Measurements from ENCODE around the gene HRNR.

- no peak for TF ChIP-seq CTCF (IDR thresholded peaks at IDR 0.05)
- no peak for TF ChIP-seq EP300 (IDR thresholded peaks at IDR 0.05)
- no peak for TF ChIP-seq POLR2A (IDR thresholded peaks at IDR 0.05)
- TF ChIP-seq POLR2AphosphoS5 (IDR thresholded peaks at IDR 0.05), result no peak
These were observed 20.7 kb upstream of the HRNR start for GRCh38 chr1:152244576-152245273.

Data from upper lobe of left lung (tissue), 4 donors.